Adrenal gland (tissue), 12 donors: ENCODE measurements around the gene ATN1. TPM values are rescaled to one million over a fixed set of nuclear protein-coding genes. Genes with fewer than 3 reads are reported as not detected.

Experiments used
- DNase-seq, 7 donors: peaks; one replicate each; pipeline ENCODE4 v3.0.0-alpha.2; 2019 to 2020
- H3K27ac ChIP-seq, 5 donors: fragments of 200-600 bp; sonication (generic) in 4 of 5; 1 replicate in 3 of 5; 2 replicates in 2 of 5; pipeline versions ENCODE4 v1.5.1 to v1.8.0; 2016 to 2020; ENCODE audit warnings: mild to moderate bottlenecking in 1 of 5
- H3K27me3 ChIP-seq: fragments of 200-600 bp; 2 replicates; pipeline ENCODE4 v1.8.0; 2021
- H3K36me3 ChIP-seq, 2 donors: fragments of 200-600 bp; replicated peaks in 1 of 2; 1 replicate in 1 of 2; 2 replicates in 1 of 2; pipeline versions ENCODE4 v1.5.1 to v1.8.0; 2018 to 2022
- H3K4me1 ChIP-seq, 2 donors: fragments of 200-600 bp; replicated peaks in 1 of 2; 1 replicate in 1 of 2; 2 replicates in 1 of 2; pipeline versions ENCODE4 v1.5.1 to v1.8.0; 2018 to 2021
- H3K4me3 ChIP-seq, 4 donors: fragments of 200-600 bp; sonication (generic) in 3 of 4; one replicate each; pipeline ENCODE4 v1.5.1; 2016 to 2018
- H3K9me3 ChIP-seq, 3 donors: fragments of 200-600 bp; sonication (generic) in 1 of 3; replicated peaks in 1 of 3; 1 replicate in 2 of 3; 2 replicates in 1 of 3; pipeline versions ENCODE4 v1.5.1 to v1.8.0; 2016 to 2021
- POLR2A ChIP-seq, 2 donors: fragments of 450-650 bp; IDR thresholded peaks; one replicate each; pipeline ENCODE4 v1.6.1; 2017; ENCODE audit warnings: antibody characterized with exemption in 2 of 2, mild to moderate bottlenecking in 2 of 2, moderate library complexity in 1 of 2
- WGBS, 4 donors: extraction: QIAGEN DNeasy Blood & Tissue Kit in 2 of 4; methylation state at CpG; one replicate each; pipeline versions ENCODE4 v1.1.5 to v1.1.7; 2013 to 2017; 5-methylcytosine and 5-hydroxymethylcytosine counted together
- intact Hi-C, 2 donors: fragments of 100-400 bp; cut with DNase I; formaldehyde crosslinking; loops; one replicate each; pipeline versions ENCODE4 v1.14.1 to v1.15.0; 2022 to 2023
- polyA plus RNA-seq, 3 donors: library from polyadenylated mRNA; stranded (reverse); fragments of 200-250 nt in 2 of 3; fragments of 350-450 nt in 1 of 3; fragmentation: Illumina TruSeq in 1 of 3; extraction: RNeasy Lipid Tissue Mini Kit (QIAGEN cat#74804) in 1 of 3; gene quantifications; one replicate each; pipeline ENCODE4 v1.2.3, GENCODE V29; 2013 to 2014
- total RNA-seq, 9 donors: library from RNA; depleted of rRNA in 4 of 9; stranded (reverse); fragments of >200 nt in 4 of 9; fragments of 120-200 nt in 1 of 9; fragmentation: NEBNext Ultra II Directional in 1 of 9; extraction: Animal tissue kit (Norgen Biotek cat#: 25700) in 1 of 9; gene quantifications; one replicate each; pipeline versions ENCODE4 v1.1.0 to v1.2.4, GENCODE V29; 2013 to 2023
- TF ChIP-seq, protein P1 (sequence below), 6 experiments: fragments of 450-650 bp in 4 of 6; fragments of 200-600 bp in 2 of 6; sonication (generic) in 1 of 6; IDR thresholded peaks; 1 replicate in 5 of 6; 2 replicates in 1 of 6; pipeline versions ENCODE4 v1.5.1 to v1.8.0; 2016 to 2021; ENCODE audit warnings: antibody characterized with exemption in 6 of 6, mild to moderate bottlenecking in 2 of 6, moderate library complexity in 1 of 6
- donor health status: healthy with polysubstance abuse.
- donor health status: Bipolar disorder and iron deficiency.
- donor health status: DM: yes; HTN: yes; CAD: no.
- donor health status: DM: no; HTN: no; CAD: no.
- donor health status: DM: no; HTN: no; CAD: no.
- donor health status: DM: yes; HTN: yes; CAD: no.

Gene ATN1
- total and polyA plus RNA-seq, 12 donors = 8.8 to 482 (median 110) TPM

DNA sequence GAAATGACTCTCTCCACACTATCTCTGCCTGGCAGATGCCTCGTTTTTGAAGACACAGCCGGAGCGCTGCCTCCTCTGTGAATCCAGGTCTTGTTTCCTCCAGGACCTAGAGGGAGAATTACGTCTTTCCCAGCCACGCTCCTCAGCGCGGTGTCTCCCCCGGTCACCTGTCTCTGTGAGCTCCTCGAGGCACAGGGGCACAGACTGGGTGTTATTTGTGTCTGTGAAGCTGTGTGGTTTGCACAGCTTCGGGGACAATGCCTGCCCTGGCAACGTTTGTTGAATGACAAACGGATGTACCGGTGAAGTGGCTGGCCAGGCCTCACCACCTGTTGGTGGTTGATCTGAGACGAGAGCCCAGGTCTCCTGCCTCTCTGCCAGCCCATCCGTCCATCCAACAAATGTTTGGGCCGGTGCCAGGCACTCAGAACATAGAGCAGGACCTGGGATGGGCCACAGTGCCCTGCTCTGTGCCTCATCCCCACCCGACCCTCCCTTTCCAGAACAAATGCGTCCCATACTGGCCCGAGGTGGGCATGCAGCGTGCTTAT is 29.5 kb downstream of the ATN1 start:
- peaks cover 23 to 58% of the 10 kb centered on the region in 2 donors for H3K4me1 ChIP-seq
- H3K4me3 ChIP-seq = no peak overlapping the region
- H3K9me3 ChIP-seq = no peaks in the 10 kb centered on the region
- no peaks in the 10 kb centered on the region for H3K27me3 ChIP-seq
- 87 to 90% (median 88%) methylated on average over 13 to 20 of the region's 20 CpGs for WGBS, 4 donors
- intact Hi-C loops = loop anchor here (10.0 kb wide), 2 partner anchors 82 to 158 kb away; partner anchors contain the start of gene SPSB2 (in 1 of the 2)
- no peak for TF ChIP-seq POLR2A (IDR thresholded peaks at IDR 0.05)
- TF ChIP-seq, protein P1, sequence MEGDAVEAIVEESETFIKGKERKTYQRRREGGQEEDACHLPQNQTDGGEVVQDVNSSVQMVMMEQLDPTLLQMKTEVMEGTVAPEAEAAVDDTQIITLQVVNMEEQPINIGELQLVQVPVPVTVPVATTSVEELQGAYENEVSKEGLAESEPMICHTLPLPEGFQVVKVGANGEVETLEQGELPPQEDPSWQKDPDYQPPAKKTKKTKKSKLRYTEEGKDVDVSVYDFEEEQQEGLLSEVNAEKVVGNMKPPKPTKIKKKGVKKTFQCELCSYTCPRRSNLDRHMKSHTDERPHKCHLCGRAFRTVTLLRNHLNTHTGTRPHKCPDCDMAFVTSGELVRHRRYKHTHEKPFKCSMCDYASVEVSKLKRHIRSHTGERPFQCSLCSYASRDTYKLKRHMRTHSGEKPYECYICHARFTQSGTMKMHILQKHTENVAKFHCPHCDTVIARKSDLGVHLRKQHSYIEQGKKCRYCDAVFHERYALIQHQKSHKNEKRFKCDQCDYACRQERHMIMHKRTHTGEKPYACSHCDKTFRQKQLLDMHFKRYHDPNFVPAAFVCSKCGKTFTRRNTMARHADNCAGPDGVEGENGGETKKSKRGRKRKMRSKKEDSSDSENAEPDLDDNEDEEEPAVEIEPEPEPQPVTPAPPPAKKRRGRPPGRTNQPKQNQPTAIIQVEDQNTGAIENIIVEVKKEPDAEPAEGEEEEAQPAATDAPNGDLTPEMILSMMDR (IDR thresholded peaks at IDR 0.05) = no peak
- DNase-seq = peak in 2 of 7 donors; percentile 3 to 18
- no peak overlapping the region for H3K27ac ChIP-seq
- no peaks in the 10 kb centered on the region for H3K36me3 ChIP-seq

DNA sequence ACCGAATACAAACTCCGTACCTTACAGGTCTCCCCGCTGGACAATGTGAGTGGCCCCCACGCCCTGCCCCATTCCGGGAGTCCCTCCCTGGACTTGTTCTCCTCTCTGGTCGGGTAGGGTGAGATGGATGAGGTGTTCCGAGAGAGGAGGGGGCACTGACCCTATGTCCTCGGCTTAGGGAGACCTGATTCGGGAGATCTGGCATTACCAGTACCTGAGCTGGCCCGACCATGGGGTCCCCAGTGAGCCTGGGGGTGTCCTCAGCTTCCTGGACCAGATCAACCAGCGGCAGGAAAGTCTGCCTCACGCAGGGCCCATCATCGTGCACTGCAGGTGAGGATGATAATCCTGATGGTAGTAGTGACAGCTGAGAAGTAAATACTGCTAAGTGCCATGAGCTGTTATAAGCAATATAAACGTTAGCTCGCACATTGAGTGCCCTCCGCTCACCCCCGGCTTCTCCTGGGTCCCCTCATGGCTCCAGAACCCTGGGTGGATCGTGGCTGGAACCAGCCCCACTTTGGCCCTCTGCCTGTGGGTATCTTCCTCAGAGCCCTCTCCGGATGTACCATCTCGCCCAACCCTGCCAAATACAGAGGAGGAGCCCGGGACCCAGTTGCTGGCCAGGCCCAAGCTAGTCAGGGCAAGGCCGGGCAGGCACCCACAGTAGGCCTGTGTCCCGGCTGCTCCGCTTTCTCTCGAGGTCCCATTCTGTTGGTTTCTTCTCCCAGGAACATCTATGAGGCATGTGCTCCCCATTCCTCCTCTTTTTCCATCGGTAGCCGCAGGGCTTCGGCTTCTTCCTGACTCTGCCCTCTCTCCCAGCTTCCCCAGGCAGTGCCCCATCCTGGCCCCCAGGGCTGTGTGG is 30.2 kb downstream of the ATN1 start:
- Histone ChIP-seq H3K4me1 (peaks cover 23 to 60% of the 10 kb centered on the region in 2 donors), H3K4me3 (no peak overlapping the region), H3K27me3 (no peaks in the 10 kb centered on the region), H3K9me3 (no peaks in the 10 kb centered on the region), H3K36me3 (no peaks in the 10 kb centered on the region), H3K27ac (peak overlapping the region in 3 of 5 donors; percentile 26 to 94 (median 70))
- 81 to 88% (median 84%) methylated on average over 19 to 28 of the region's 28 CpGs for WGBS, 4 donors
- intact Hi-C loops = loop anchor here (10.0 kb wide), 2 partner anchors 83 to 157 kb away; partner anchors contain the start of gene SPSB2 (in 1 of the 2)
- TF ChIP-seq POLR2A (IDR thresholded peaks at IDR 0.05) = no peak
- TF ChIP-seq, protein P1 (IDR thresholded peaks at IDR 0.05) = no peak
- DNase-seq = peak in 1 of 7 donors; percentile 13

DNA sequence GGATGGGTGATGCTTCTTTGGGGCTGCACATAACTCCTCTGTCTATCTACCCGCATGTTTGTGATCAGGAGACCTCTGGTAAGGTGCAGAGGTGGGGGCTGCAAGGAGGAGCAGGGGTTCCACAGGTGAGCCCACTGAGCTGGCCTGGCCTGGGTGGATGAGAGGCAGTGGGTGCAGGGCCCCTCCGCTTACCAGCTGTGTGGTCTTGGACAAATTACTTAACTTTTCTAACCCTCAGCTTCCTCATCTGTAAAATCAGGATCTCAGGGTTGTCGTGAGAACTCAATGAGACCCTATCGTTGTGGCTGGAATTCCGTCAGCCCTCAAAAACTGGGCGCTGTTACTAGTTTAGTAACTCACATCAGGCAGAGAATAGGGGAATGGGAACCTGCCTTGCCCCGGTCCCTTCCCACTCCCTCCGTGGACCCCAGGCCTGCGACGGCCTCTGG is 30.9 kb downstream of the ATN1 start:
- Histone ChIP-seq H3K27me3 (no peaks in the 10 kb centered on the region), H3K36me3 (no peaks in the 10 kb centered on the region), H3K4me3 (no peak overlapping the region), H3K9me3 (no peaks in the 10 kb centered on the region), H3K4me1 (peaks cover 23 to 60% of the 10 kb centered on the region in 2 donors), H3K27ac (peak overlapping the region in 4 of 5 donors; percentile 26 to 94 (median 52))
- WGBS, 4 donors = 60 to 75% (median 72%) methylated on average over 9 to 10 of the region's 10 CpGs
- intact Hi-C loops = loop anchor here (10.0 kb wide), 2 partner anchors 84 to 156 kb away; partner anchors contain the start of gene SPSB2 (in 1 of the 2)
- peak in 2 of 7 donors; percentile 3 to 16 for DNase-seq
- no peak for TF ChIP-seq POLR2A (IDR thresholded peaks at IDR 0.05)

DNA sequence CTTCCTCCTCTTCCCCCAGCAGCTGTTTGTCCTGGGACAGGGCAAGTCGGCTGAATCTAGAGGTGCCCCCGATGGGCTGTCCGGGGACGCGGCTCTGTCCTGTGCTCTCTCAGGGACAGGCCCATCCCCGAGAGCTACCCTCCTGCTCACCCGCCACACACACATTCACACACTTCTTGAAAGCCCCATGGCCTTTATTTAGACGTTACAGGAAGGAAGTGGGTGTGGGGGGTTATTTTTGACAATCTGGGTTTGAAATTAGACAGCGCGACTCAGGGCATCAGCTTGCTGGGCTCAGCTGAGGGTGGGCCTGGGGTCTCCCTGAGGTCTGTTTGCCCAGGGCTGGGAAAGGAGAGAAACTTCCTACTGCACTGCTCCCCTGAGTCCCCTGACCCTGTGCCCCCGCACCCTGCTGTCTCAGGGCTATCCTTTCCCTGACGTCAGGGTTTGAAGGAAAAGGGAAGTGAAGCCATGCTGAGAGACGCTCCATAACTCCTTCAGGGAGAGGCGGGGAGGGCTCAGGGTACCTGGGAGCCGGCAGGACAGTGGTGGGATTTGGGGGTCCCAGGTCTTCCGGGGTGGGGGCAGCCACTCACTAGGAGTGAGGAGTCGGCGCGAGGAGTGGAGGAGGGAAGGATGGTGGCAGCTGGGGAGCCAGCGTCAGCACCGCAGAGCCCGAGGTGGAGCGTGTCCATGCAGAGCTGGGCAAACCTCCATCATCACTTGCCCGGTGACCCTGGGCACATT is 31.5 kb downstream of the ATN1 start:
- Histone ChIP-seq H3K27me3 (no peaks in the 10 kb centered on the region), H3K4me1 (peaks cover 20 to 56% of the 10 kb centered on the region in 2 donors), H3K9me3 (no peaks in the 10 kb centered on the region), H3K27ac (peak overlapping the region in 4 of 5 donors; percentile 26 to 94 (median 52)), H3K4me3 (no peak overlapping the region), H3K36me3 (no peaks in the 10 kb centered on the region)
- TF ChIP-seq, protein P1 (IDR thresholded peaks at IDR 0.05) = no peak
- peak in 1 of 2 donors; percentile 21 for TF ChIP-seq POLR2A (IDR thresholded peaks at IDR 0.05)
- intact Hi-C loops = loop anchor here (10.0 kb wide), 2 partner anchors 84 to 156 kb away; partner anchors contain the start of gene SPSB2 (in 1 of the 2)
- peak in 6 of 7 donors; percentile 37 to 60 (median 39) for DNase-seq
- WGBS, 4 donors = 62 to 71% (median 66%) methylated on average over 22 to 24 of the region's 24 CpGs
